Vein endothelial cell (primary cell): Measurements from ENCODE around the gene RBM6. TPM values are rescaled to one million over a fixed set of nuclear protein-coding genes. Genes with fewer than 3 reads are reported as not detected.

Experiments used
- total RNA-seq: library from RNA; depleted of rRNA; stranded (reverse); fragments of >200 nt; gene quantifications from 2 replicates; pipeline ENCODE4 v1.2.3, GENCODE V29; 2012

RBM6 gene
- total RNA-seq, result 46.1 and 58.1 TPM in 2 replicates

GRCh38 chr3:49939858-49940666, at the start of gene RBM6:
Gene RBM6 (plus strand): TSS chr3:49940150. CDS start chr3:49962642, 22,492 bp downstream.

GRCh38 chr3:49903451-49904424, 36.2 kb upstream of the RBM6 start, which contains the start of gene MST1R:
Gene MST1R (minus strand): TSS chr3:49903873. CDS start chr3:49903609, 264 bp downstream.

GRCh38 chr3:49929291-49930167, 10.4 kb upstream of the RBM6 start, which contains the start of gene MON1A:
Gene MON1A (minus strand): TSS chr3:49929811. CDS start chr3:49913346, 16,465 bp downstream.

GRCh38 chr3:50088725-50089608, 149.0 kb downstream of the RBM6 start, which contains the start of gene RBM5:
Gene RBM5 (plus strand): TSS chr3:50088919. CDS start chr3:50090435, 1,516 bp downstream.

Other genes starting within 250 kb of the RBM6 start
- gene AMIGO3, start 220.5 kb upstream of the RBM6 start, total RNA-seq, result 0.76 and 0.98 TPM in 2 replicates
- gene GMPPB, start 216.2 kb upstream of the RBM6 start, total RNA-seq, result 33.6 and 40.0 TPM in 2 replicates
- 60.8 and 67.4 TPM in 2 replicates for gene IP6K1, start 153.6 kb upstream of the RBM6 start, total RNA-seq
- not detected in 2 replicates for gene CDHR4, start 140.3 kb upstream of the RBM6 start, total RNA-seq
- 9.6 and 15.4 TPM in 2 replicates for gene INKA1, start 136.9 kb upstream of the RBM6 start, total RNA-seq
- gene UBA7, start 126.2 kb upstream of the RBM6 start, total RNA-seq, result 18.6 and 38.9 TPM in 2 replicates
- 3.6 and 5.5 TPM in 2 replicates for gene TRAIP, start 83.6 kb upstream of the RBM6 start, total RNA-seq
- not detected in 2 replicates for gene CAMKV, start 70.2 kb upstream of the RBM6 start, total RNA-seq
- gene MST1R, start 36.3 kb upstream of the RBM6 start, total RNA-seq, result 0.29 and 0.33 TPM in 2 replicates
- 16.7 and 19.3 TPM in 2 replicates for gene MON1A, start 10.3 kb upstream of the RBM6 start, total RNA-seq
- gene RBM5, start 148.8 kb downstream of the RBM6 start, total RNA-seq, result 151 and 189 TPM in 2 replicates
- gene SEMA3F, start 215.2 kb downstream of the RBM6 start, total RNA-seq, result 38.3 and 76.8 TPM in 2 replicates